PFSK-1 (cell line): Measurements from ENCODE around the gene KLHL21.

Experiments used
- FOXP2 ChIP-seq: optimal IDR thresholded peaks from 2 replicates; pipeline ENCODE3; 2011; ENCODE audit warnings: borderline replicate concordance, control low read depth, inconsistent platforms; ENCODE audit not compliant: insufficient read depth; ENCODE audit errors: extremely low read length, extremely low read depth
- POLR2AphosphoS5 ChIP-seq: IDR thresholded peaks from 2 replicates; pipeline ENCODE4 v1.6.1; 2012; ENCODE audit warnings: low read depth, mild to moderate bottlenecking, control low read depth, low read length, moderate library complexity
- SIN3A ChIP-seq: IDR thresholded peaks from 2 replicates; pipeline ENCODE4 v1.6.1; 2012; ENCODE audit warnings: mild to moderate bottlenecking, low read length, moderate library complexity, borderline replicate concordance; ENCODE audit not compliant: insufficient read depth
- TAF1 ChIP-seq: IDR thresholded peaks from 2 replicates; pipeline ENCODE4 v1.6.1; 2012; ENCODE audit warnings: low read length, control low read depth, borderline replicate concordance; ENCODE audit not compliant: insufficient read depth
- TF ChIP-seq, protein P1 (sequence below), 2 experiments: IDR thresholded peaks; 2 replicates each; pipeline versions ENCODE4 v1.6.1 to v1.8.0; 2011 to 2012; ENCODE audit warnings: low read depth in 2 of 2, low read length in 2 of 2, control low read depth in 1 of 2, inconsistent platforms in 1 of 2, mild to moderate bottlenecking in 1 of 2, moderate library complexity in 1 of 2; ENCODE audit not compliant: insufficient read depth in 1 of 2

KLHL21 gene

DNA sequence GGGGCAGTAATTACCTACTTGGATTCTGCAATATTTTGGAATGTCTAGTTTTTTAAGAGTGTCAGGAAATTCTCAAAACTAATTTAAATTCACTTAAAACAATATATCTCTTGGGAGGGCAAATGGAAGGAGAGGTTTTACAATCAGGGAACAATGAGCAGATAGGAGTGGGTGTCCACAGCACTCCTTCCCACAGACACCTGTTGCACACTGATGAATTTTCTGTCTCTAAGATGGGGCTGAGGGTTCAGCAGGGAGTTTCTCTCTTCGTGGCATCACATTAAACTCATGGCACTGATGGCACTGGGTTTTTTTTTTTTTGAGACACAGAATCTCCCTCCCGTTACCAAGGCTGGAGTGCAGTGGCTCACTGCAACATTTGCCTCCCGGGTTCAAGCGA is 16.4 kb upstream of the KLHL21 start:
- no peak for TF ChIP-seq FOXP2

DNA sequence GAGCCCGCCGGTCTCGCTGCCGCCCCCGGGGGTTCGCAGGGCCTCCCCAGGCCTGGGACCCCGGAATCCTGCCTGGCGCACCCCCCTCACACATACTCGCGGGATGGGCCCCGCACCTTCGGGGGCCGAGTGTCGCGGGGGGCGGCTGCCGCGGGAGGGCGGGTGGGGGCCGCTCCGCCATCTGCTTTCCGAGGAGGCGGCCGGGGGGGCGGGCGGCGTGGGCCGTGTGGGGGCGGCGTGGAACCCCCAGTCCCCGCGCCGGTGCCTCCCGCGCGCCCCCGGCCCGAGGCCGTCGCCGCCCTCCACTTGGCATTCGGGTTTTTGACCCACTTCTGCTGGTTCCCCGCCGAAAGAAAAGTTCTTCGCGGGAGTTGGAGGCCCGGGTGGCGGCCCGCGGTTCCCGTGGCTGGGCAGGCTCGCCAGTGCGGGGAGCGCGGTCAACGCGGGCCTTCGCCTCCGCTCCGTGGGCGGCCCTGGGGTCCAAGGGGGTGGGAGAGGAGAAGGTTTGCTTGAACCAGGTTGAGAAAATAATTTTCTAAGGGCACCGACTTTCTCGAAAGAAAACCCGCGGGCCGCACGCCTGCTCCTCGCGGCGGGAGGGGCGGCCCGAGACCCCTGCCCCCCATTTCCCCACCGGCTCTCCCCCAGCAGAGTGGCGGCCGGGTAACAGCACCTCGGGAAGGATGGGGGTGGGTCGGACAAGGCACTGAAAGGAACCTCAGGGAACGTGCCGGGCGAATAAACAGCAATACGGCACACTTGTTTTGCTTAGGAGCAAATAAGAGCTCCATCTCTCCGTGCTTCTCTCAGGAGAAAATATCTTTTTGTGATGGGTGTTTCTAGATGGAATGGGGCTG is 12.5 kb upstream of the KLHL21 start:
- TF ChIP-seq TAF1: no peak
- TF ChIP-seq POLR2AphosphoS5: no peak
- no peak for TF ChIP-seq FOXP2
- TF ChIP-seq, protein P1, sequence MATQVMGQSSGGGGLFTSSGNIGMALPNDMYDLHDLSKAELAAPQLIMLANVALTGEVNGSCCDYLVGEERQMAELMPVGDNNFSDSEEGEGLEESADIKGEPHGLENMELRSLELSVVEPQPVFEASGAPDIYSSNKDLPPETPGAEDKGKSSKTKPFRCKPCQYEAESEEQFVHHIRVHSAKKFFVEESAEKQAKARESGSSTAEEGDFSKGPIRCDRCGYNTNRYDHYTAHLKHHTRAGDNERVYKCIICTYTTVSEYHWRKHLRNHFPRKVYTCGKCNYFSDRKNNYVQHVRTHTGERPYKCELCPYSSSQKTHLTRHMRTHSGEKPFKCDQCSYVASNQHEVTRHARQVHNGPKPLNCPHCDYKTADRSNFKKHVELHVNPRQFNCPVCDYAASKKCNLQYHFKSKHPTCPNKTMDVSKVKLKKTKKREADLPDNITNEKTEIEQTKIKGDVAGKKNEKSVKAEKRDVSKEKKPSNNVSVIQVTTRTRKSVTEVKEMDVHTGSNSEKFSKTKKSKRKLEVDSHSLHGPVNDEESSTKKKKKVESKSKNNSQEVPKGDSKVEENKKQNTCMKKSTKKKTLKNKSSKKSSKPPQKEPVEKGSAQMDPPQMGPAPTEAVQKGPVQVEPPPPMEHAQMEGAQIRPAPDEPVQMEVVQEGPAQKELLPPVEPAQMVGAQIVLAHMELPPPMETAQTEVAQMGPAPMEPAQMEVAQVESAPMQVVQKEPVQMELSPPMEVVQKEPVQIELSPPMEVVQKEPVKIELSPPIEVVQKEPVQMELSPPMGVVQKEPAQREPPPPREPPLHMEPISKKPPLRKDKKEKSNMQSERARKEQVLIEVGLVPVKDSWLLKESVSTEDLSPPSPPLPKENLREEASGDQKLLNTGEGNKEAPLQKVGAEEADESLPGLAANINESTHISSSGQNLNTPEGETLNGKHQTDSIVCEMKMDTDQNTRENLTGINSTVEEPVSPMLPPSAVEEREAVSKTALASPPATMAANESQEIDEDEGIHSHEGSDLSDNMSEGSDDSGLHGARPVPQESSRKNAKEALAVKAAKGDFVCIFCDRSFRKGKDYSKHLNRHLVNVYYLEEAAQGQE (IDR thresholded peaks at IDR 0.05; ENCODE audit: insufficient read depth in 1 of 2, low read depth in 2 of 2, low read length in 2 of 2): no peak
- no peak for TF ChIP-seq SIN3A

DNA sequence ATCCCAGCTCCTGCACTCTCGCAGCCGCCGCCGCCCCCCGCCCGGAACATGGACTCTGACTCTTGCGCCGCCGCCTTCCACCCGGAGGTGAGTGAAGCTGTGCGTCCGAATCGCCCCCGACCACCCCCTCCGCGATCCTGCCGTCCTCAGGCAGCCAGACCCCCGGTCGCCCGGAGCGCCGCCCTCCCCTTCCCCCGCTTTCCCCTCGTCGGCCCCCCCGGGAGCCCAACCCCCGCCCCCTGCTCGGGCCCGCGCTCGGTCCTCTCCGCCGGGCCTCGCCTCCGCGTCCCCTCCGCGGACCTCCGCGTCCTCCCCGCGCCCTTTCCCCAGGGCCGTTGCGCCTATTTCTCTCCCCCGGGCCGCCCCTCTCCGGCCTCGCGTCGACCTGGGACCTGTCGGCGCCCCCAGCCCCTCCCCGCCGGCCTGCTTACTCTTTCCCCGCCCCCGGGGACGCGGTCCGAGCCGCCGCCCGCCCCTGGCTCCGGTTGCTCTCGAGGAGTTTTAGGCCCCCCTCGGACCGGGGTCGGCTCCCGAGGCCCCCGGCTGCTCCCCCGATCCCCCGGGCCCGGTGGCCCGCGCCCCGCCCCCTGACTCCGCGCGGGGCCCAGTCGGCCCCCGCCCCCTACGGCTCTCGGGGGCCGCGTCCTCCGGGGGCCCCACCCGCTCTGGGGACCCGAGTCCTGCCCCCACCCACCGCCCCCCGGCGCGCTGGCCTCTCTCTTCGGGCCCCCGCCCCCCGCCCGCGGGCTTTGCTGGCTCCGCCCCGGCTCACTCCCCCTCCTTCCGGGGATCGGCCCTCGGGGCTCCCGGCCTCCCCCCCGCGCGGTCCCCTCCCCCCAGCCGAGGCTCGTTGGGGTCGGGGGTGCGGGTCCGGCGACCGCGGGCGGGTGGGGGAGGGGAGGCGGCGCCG is 11.6 kb upstream of the KLHL21 start:
- no peak for TF ChIP-seq POLR2AphosphoS5
- no peak for TF ChIP-seq TAF1
- TF ChIP-seq FOXP2: no peak
- TF ChIP-seq, protein P1 (IDR thresholded peaks at IDR 0.05; ENCODE audit: insufficient read depth in 1 of 2, low read depth in 2 of 2, low read length in 2 of 2): no peak
- TF ChIP-seq SIN3A: no peak; the same call in 1 of the 2 replicates

DNA sequence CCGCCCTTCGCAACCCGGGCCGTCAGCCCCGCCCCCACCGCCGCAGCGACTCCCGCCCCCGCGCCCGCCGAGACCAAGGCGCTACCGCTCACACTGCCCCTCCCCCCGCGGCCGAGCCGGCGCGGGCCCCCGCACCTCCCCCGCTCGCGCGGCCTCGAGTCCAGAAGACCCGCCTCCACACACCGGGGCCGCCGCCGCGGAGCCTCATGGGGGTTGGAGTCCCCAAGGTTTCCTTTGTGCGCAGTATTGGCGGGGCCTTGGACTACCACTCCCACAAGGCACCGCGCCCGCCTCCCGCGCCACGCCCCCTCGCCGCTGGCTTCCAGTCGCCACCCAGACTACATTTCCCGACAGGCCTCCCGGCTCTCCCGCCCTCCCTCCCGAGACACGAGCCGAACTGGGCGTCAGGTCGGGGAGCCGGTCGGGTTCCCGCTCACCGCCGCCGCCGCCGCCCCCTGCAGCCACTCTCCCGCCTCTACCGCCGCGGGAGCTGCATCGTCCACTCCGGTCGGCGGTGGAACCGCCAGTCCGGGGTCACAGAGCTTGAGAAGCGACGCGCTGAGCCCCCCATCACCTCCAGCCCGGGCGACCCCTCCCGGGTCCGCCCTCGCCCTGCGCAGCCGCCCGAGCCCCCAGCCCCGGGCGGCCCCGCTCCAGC is 10.8 kb upstream of the KLHL21 start, which contains the start of gene PHF13:
PHF13 (plus strand) TSS at position 371 of the 658 bp plus-strand sequence. CDS start 336 bp downstream, outside the sequence.
- peak; percentile 21 for TF ChIP-seq FOXP2
- TF ChIP-seq POLR2AphosphoS5: no peak
- 0 out of 2 replicates have a peak, but pooled peaks have one; percentile 40 for TF ChIP-seq SIN3A

DNA sequence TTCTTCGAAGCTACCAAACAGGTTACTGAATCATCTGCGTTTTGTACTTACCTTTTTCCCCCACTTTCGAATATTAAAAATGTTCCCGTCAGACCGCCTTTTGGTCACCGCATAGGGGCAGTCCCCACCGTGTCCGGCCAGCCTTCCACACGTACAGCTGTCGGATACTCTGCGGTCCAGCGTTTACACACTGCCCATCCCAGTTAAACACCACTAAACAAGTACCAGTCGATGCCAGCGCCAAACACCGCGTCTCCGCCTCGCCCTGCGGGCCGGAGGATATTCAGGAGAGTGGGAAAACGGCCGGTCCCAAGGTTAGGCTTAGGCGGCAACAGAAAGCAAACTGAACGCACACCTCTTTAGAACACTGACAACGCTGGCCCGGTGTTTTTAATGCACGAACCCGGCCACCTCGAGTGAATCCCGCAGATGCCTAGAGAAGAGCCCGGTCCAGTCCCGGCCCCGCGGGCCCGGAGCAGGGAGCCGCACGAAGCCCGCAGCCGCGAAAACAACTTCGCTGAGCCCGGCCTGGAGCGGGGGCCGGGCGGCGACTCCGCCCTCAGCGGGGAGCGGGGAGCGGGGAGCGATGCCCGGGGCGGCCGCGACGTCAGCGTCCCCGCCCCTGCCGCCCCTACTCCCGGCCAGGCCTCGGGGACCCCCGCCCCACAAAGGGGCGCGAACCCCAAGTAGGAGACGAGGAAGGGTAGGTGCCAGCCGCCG is 10.1 kb upstream of the KLHL21 start:
- no peak for TF ChIP-seq POLR2AphosphoS5
- TF ChIP-seq, protein P1 (IDR thresholded peaks at IDR 0.05; ENCODE audit: insufficient read depth in 1 of 2, low read depth in 2 of 2, low read length in 2 of 2): no peak
- no peak for TF ChIP-seq SIN3A
- no peak for TF ChIP-seq FOXP2
- no peak for TF ChIP-seq TAF1
